GM19043 (cell line): ENCODE results near the gene KCNJ4.

Experiments used
- ATAC-seq: cut with Tn5 transposase; IDR thresholded peaks from one replicate; pipeline ENCODE4 v1.9.1; 2021; ENCODE audit warnings: low read depth; ENCODE audit not compliant: unreplicated experiment

KCNJ4 gene

DNA sequence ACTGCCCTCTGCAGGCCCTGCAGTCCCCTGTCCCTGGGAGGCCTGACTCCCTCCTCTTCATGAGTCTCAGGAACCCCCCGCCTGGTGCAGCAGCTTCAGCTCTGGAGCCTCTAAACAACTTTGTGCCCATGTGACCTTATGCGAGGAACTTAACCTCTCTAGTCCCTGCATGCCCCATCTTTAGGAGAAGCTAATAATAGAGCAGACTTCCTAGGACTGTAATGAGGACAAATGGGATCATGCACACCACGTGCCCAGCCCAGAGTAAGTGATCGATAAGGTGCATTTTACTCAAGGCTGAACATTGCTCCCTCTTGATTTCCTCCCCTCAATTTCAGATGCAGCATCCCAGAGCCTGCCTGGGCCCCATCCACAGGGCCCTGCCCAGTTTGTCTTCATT is 19.0 kb downstream of the KCNJ4 start:
- ATAC-seq: no peak

DNA sequence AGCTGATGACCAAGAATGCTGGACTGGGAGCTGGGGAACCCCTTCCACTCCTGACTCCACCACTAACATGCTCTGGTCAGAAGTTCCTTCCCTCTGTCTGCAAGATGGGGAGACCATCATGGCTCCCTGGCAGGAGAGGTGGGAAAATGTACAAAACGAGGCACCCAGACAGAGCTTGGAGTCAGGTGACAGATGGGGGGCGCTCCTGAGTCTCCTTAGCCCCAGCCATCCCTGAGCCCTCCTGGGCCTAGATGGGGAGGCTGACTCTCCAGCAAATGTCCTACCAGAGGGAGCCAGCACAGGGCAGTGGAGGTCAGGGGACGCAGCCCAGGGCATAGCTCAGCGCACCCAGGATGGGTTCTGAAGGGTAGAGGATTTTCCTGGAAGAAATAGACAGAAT is 20.0 kb downstream of the KCNJ4 start:
- ATAC-seq: no peak

DNA sequence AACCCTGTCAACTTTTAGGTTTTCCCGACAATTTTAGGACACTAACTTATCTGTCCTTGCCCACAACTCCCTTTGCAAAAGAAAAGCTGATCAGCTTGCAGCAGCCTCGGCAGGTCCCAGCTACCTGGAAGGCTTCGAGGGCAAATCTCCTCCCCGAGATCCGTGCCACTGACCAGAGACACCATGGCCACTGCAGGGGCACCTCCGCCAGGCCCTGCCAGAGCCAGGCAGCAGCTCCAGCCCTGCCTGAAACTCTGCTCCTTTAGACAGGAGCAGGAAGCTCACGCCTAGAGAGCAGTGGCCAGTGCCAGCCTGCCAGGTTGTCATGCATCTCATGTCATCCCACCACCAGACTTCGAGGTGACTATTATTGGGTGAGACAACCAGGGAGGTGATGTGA is 21.1 kb downstream of the KCNJ4 start:
- no peak for ATAC-seq

DNA sequence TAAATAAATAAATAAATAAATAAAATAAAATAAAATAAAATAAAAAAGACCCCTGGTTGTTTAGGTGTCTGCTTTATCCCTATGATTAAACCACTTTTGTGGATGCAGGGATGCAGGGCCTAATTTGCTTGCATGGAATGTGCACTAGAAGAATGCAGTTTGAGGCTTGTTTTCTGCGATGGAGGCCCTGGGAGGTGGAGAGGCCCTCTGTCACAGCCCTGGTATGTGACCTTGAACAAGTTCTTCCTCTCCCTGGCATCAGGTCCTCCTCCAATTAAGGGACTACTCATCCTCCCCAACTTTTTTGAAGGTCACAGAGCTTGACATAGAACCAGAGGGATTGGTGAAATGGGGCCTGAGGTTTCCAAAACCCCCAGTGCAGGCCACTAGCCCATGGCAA is 22.7 kb downstream of the KCNJ4 start:
- ATAC-seq: no peak

DNA sequence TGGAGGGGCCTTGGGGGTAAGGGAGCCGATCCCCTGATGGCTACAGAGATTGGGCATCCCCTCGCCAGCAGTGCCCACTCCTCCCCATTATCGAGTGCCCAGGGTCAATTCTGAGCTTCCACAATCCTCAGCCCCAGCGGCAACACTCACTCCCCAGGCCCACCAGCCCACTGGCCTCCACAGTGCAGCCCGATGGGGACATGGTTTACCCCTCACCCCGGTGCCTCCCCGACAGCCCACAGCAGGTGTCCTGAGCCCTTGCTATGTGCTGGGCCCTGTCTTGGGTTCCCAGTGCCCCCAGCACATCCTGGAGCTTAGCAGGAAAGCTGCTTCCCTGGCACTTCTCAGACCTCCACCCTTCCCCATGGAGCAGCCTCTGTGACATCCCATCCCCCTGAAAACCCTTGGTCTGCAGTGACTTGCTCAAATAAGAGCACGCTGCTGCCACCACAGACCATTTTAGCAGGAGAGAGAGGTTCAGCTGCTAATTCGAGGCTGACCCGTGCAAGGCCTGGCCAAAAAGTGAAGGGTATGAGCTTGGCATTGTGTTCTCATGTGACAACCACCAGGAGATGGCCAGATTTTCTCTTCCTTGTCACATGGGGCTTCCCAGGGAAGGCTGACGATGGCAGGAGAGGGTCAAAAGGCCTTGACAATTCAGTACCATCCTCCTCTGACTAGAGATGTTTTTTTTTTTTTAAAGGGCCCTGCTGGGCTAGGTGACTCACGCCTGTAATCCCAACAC is 23.6 kb downstream of the KCNJ4 start:
- no peak for ATAC-seq

DNA sequence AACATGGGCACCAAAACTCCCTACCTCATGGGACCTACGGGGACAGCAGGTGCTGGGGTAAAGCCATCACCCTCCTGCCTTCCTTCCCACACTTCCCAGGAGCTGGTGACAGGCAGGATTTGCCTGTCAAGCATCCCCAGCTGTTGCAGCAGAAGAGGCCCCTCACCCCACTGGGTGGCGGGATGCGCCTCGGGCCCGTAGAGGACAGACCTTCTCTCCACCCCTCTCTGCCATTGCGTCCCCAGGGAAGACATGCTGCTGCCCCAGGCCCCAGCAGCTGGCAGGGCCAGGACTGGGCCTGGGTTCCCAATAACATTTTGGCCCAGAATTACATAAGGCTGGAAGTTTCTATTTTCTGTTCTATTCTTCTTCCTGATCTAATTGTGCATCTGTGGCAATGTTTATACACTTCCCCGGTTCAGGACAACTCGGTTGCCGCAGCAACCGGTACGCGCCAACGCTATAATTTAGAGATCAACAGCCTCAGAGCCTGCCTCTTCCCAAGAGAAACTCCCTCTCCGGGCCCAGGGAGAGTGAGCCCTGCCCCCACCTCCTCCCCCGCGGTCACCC is 25.4 kb downstream of the KCNJ4 start:
- no peak for ATAC-seq

DNA sequence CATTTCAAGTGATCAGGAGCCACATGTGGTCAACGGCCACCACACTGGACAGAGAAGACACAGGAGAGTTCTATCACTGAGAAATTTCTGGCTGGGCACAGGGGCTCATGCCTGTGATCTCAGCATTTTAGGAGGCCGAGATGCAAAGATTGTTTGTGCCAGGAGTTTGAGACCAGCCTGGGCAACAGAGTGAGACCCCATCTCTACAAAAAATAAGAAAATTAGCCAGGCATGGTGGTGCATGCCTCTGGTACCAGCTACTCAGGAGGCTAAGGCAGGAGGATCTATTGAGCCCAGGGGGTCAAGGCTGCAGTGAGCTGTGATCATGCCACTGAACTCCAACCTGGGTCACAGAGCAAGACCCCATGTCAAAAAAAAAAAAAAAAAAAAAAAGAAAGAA is 26.3 kb downstream of the KCNJ4 start:
- no peak for ATAC-seq

DNA sequence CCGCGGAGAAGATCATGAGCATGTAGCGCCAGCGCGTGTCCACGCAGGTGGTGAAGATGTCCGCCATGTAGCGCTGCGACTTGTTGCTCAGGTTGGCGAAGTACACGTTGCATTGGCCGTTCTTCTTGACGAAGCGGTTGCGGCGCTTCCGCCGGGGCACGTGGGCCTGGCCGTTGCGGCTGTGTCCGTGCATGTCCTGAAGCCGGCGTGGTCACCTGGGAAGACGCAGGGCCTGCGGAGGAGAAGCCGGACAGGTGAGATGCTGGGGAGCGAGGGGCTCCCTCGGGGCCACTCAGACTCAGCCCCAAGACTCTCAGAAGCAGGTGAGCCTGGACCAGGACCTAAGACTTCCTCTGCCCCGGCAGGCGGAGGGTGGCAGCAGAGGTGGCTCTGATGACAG is 27.1 kb downstream of the KCNJ4 start:
- no peak for ATAC-seq

DNA sequence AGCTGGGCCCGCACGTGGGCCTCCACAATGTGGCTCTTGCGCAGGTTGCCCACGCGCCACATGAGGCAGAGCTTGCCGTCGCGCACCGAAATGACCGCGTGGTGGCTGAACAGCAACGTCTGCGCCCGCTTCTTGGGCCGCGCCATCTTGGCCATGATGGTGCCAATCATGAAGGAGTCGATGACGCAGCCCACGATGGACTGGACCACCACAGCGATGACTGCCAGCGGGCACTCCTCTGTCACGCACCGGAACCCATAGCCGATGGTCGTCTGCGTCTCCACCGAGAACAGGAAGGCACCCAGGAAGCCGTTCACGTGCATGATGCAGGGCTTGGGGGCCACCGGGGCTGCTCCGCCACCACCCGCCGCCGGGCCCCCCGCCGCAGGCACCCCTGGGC is 27.5 kb downstream of the KCNJ4 start:
- no peak for ATAC-seq

DNA sequence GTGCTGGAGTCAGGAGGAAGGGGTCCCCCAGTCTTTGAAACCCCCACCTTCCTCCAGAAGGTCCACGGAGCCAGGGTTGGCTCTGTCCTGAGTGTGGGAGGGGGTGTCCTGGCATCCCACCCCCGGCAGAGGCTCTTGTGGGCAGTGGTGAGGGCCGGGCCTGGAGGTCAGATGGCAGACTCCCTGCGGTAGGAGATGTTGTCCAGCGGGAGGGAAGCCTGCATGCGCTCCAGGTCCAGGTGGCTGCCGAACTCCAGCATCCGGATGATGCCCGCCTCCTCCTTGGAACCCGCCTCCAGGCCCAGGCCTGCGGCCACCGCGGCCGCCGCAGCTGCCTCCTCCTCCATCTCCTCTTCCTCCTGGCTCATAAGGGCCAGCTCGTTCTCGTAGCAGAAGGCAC is 28.4 kb downstream of the KCNJ4 start:
- no peak for ATAC-seq

DNA sequence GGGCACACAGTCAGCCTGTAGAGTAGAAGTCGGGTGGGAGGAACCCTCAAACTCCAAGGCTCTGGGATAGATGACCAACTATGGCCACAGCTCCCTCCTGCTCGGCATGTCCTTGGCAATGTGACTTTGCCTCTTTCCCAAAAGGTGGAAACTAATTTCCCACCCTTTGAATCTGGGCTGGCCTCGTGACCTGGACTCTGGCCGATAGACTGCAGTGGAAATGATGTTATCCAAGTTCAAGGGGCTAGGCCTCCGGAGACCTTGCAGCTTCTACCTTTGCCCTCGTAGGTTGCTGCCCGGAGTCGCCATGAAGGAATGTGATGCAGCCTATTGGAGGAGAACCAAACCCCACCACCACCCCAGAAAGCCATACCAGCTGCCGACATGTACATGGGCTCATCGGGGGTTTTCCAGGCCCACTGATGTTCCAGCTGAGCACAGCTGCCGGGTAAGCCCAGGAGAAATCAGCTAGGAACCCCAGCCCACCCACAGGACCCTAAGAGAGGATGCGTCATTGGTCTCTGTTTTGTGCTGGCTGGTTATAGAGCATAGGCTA is 30.4 kb downstream of the KCNJ4 start:
- no peak for ATAC-seq

DNA sequence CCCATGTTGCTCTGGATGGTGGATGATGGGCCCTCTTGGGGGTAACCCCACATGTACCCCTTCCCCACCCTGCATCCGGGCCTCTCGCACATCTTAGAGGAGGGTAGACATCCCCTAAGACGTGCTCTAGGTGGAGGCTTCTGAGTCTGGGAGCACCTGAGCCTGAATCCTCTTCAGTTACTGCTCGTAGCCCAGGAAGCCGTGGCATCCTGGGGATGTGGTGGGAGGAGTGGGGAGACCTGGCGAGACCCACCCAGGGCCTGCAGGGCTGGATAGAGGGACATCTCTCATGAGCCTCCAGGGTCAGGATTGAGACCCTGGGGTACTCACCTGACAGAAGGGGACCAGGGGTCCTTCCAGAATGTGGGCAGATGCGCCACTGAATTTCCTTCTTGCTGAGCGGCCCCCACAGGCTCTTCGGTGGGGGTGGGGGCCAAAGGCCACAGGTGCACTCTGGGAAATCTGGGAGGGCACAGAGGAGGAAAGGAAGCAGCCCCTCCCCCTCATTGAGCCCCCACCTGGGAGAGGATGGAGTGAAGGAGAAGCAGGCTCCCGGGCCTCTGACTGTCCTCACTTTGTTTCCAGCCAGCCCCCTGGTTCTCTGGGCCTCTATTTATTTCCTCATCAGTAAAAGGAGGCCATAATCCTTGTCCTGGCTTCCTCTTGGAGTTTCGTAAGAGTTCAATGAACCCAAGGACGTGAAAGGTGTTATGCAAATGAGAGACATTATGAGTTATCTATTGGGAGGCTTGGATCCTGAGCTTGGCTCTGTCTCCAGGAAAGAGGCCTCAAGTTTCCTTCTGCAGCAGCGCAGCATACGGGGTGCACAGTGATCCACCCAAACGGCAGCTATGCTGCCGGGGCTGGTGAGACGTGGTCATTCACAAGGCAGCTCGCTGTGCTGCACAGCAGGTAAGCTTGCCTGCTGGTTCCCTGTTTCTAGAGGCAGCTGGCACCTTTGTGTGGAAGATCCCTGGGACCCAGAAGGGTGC is 31.2 kb downstream of the KCNJ4 start:
- ATAC-seq: no peak

DNA sequence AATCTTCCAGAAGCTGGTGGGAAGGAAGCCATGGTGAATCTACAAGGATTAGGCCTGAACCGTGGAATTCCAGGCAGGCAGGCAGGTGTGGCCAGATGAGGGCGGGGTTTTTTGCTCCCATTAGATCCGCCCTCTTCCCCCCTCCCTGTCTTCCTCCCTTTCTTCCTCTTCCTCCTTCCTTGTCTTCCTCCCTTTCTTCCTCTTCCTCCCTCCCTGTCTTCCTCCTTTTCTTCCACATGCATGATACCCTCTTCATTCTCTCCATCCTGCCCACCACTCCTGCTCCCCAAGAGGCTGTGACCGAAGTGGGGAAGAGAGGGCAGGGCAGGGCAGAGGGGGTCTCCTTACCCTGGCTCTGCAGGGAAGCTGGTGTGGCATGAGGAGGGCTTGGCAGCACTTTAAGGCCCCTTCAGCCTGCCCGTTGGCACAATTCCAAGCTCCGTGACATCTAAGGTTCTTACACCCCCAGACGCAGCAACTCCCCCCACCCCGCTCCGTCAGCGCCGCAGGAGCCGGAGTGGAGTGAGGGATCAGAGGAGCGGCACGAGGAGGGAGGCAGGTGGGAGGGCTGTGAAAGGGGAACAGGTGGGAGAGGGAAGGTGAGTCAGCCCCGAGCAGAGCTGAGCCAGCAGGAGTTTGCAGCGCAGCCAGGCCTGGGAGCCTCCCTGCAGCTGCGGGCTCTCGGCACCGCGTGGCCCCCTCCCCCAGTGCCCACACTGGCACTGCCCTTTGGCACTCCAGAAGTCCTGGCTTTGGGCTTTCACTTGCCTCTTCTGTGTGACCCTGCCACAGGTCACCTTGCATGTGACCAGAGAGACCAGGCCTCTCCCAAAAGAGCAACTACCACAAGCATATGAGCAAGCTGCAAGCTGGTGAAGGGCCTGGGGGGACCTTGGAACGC is 32.1 kb downstream of the KCNJ4 start:
- ATAC-seq: no peak

DNA sequence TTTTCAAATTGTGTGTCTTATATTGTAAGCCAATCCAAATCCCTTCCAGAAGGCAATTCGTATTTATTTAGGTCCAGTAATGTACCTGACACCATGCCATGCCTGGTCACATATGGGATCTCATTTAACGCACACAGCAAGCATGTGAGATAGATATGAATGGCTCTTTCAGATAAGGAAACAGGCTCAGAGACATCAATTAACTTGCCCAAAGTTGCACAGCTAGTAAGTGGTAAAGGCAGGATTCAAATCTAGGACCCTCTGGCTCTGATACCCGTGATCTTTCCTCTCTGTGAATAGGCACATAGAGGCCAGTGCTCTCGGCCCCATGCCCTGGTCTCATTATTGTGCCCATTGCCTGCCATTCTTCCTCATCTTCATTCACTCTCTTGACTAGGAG is 34.3 kb downstream of the KCNJ4 start:
- ATAC-seq: no peak

DNA sequence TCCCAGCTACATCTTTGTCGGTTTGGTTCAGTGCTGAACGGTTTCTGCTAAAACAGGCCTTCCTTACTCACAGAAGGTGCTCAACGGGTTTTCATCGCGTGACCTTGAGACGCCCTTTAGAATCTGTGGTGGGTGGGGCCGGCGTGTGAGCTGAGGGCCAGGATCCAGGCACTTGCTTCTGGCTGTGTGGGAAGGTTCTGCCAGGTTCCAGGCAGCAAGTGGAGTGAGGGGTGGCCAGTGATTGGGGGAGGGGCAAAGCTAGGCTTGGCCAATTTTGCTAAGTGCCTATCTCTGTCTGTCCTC is 35.2 kb downstream of the KCNJ4 start:
- ATAC-seq: no peak

DNA sequence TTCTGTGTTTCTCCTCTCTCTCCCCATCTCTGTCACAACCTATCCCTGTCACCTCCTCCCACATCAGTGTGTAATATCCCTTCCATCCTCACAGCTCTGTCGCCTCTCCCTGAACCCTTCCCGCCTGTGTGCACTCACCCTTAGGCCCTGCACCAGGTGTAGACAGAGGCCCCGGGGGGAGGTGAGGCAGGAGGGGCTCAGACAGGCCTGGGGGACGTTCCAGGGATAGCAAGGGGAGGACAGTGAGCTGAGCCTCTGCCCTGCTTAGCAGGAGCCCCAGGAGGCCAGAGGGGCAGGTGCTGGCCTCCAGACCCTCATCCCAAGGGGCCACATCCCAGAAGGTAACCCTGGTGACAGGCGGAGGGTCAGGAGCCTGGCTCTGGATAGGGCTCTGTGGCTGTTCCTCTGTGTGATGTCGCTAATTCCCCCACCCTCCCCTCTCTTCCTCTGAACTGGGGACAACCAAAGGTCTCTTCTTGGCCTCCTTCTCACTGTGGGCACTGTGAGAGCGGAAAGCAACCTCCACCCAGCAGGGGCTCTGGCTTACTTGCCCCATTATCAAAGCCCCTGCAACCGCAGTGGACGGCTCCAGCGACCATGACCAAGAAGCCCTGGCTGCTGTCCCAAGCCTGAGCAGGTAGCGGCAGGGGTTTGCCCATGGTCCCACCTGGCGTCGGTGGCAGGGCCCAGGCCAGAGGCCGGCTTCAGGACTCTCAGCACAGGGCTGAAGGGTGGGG is 35.7 kb downstream of the KCNJ4 start:
- ATAC-seq: no peak

DNA sequence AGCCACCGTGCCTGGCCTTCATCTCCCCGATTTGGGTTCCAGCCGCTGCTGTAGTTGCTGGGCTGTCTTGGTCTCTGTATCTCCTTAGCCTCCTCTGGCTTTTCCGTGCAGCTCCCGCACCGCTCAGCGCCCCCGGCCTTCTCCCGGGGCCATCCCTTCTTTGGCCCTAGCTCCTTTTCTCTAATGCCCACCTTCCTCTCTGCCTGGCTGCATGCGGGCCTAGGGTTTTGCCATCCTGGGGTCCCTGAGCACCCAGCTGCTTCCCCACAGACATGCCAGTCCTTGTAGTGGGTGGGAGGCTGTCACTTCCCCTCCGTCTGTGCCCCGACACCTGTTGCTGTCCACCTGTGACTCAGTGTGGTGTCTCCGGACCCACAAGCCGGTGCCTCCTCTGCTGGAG is 36.4 kb downstream of the KCNJ4 start:
- ATAC-seq: no peak

DNA sequence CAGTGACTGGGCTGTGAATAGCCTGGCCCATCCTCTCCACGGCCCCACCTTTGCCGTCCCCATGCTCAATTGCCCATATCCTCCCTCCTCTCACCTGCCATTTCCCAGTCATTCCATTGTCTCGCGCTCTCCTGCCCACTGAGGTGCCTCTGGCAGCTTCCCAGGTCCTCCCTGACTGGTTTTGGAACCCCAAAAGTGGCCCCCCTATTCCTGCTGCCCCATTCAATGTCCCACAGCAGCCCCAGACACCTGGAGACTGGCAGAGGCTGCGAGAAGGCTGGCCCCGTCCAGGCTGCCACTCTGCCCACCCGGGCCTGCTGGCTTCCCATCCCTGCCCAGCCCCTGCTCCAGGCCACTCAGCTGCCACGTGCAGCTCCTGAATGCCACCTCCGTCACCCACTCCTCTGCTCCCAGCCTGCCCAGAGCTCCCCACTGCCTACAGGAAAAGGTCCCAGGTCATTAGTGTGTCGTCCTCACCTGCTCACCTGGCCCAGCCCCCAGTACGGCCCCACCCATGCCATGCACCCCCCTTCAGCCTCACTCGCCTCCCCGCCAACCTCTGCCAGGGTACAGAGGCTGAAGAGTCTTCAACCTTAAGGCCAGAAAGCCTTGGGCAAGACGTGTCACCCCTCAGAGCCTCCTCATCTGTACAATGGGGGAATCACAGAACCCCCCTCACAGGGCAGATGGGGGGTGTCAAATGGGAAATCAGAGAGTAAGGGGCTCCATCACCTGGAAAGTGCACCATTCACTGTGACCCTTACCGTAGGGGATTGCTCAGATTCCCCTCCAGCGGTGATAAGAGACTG is 37.5 kb downstream of the KCNJ4 start:
- ATAC-seq: no peak
